Measurements from ENCODE around the gene AWAT2. TPM values are rescaled to one million over a fixed set of nuclear protein-coding genes. Genes with fewer than 3 reads are reported as not detected.

AWAT2 gene
- total RNA-seq, 1 donor from 2014 or later = not detected

DNA sequence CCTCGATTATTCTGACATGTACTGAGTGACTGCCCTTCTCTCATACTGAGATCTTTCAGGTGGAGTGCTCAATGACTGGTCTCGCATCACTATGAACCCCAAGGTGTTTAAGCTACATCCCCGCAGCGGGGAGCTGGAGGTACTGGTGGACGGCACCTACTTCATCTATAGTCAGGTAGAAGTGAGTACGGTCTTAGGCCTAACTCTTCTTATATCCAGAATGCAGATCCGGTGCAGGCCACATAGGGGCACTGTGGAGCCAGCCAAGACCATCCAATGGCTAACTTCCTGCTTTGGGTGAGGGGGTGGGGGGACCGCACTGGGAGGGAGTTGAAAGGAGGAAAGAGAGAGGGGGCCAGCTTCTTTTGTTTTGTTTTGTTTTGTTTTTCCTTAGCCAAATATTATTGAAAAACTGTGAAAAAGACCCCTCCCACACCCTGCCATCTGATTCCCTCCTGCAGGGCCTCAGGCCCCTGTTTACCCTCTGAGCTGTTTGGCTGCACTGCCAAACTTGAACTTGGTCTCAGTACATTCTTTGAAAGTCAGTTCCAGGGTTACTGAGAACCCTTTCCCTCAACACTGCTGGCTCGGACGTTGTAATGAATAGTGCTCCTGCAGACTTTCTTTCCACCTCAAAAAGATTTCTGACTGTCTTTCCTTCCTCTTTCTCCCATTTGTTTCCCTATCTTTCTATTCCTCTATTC lies 16.2 kb downstream of the AWAT2 start:
- no peak overlapping the region for H3K4me3 Mint-ChIP-seq

GRCh38 chrX:70032792-70033191 lies 16.9 kb downstream of the AWAT2 start:
- Mint-ChIP-seq H3K27me3 (no peaks in the 10 kb centered on the region), H3K36me3 (no peaks in the 10 kb centered on the region), H3K4me1 (ENCODE audit: unreplicated experiment) (no peaks in the 10 kb centered on the region), H3K27ac (no peak overlapping the region), H3K4me3 (no peak overlapping the region), H3K9me3 (no peaks in the 10 kb centered on the region)
- TF ChIP-seq, protein P1, sequence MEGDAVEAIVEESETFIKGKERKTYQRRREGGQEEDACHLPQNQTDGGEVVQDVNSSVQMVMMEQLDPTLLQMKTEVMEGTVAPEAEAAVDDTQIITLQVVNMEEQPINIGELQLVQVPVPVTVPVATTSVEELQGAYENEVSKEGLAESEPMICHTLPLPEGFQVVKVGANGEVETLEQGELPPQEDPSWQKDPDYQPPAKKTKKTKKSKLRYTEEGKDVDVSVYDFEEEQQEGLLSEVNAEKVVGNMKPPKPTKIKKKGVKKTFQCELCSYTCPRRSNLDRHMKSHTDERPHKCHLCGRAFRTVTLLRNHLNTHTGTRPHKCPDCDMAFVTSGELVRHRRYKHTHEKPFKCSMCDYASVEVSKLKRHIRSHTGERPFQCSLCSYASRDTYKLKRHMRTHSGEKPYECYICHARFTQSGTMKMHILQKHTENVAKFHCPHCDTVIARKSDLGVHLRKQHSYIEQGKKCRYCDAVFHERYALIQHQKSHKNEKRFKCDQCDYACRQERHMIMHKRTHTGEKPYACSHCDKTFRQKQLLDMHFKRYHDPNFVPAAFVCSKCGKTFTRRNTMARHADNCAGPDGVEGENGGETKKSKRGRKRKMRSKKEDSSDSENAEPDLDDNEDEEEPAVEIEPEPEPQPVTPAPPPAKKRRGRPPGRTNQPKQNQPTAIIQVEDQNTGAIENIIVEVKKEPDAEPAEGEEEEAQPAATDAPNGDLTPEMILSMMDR (conservative IDR thresholded peaks at IDR 0.05) = no peak
- DNase-seq (ENCODE audit: extremely low spot score, unreplicated experiment) = no peak

More for the DNA sequence above, 16.2 kb downstream of the AWAT2 start:
- Mint-ChIP-seq H3K36me3 (no peaks in the 10 kb centered on the region), H3K27me3 (no peaks in the 10 kb centered on the region), H3K27ac (no peak overlapping the region), H3K9me3 (no peaks in the 10 kb centered on the region), H3K4me1 (ENCODE audit: unreplicated experiment) (no peaks in the 10 kb centered on the region)
- TF ChIP-seq, protein P1 (conservative IDR thresholded peaks at IDR 0.05) = peak; percentile 68
- DNase-seq (ENCODE audit: extremely low spot score, unreplicated experiment) = no peak

GRCh38 chrX:70030301-70030767 lies 19.4 kb downstream of the AWAT2 start:
- TF ChIP-seq, protein P1 (conservative IDR thresholded peaks at IDR 0.05) = peak; percentile 80
- Mint-ChIP-seq H3K27ac (no peak overlapping the region), H3K4me1 (ENCODE audit: unreplicated experiment) (no peaks in the 10 kb centered on the region), H3K4me3 (no peak overlapping the region), H3K36me3 (no peaks in the 10 kb centered on the region), H3K9me3 (no peaks in the 10 kb centered on the region), H3K27me3 (no peaks in the 10 kb centered on the region)
- no peak for DNase-seq (ENCODE audit: extremely low spot score, unreplicated experiment)

- Mint-ChIP-seq H3K27ac (no peak overlapping the region), H3K36me3 (no peaks in the 10 kb centered on the region)
- TF ChIP-seq, protein P1 (conservative IDR thresholded peaks at IDR 0.05) = no peak
Measured at GRCh38 chrX:70029863-70030262, 19.9 kb downstream of the AWAT2 start.

GRCh38 chrX:70026851-70027200 lies 22.9 kb downstream of the AWAT2 start:
- TF ChIP-seq, protein P1 (conservative IDR thresholded peaks at IDR 0.05) = no peak
- Mint-ChIP-seq H3K27me3 (no peaks in the 10 kb centered on the region), H3K9me3 (no peaks in the 10 kb centered on the region), H3K4me1 (ENCODE audit: unreplicated experiment) (no peaks in the 10 kb centered on the region), H3K4me3 (no peak overlapping the region), H3K27ac (no peak overlapping the region), H3K36me3 (no peaks in the 10 kb centered on the region)
- DNase-seq (ENCODE audit: extremely low spot score, unreplicated experiment) = no peak

More at GRCh38 chrX:70029863-70030262, 19.9 kb downstream of the AWAT2 start:
- Mint-ChIP-seq H3K4me3 (no peak overlapping the region), H3K4me1 (ENCODE audit: unreplicated experiment) (no peaks in the 10 kb centered on the region), H3K9me3 (no peaks in the 10 kb centered on the region), H3K27me3 (no peaks in the 10 kb centered on the region)
- DNase-seq (ENCODE audit: extremely low spot score, unreplicated experiment) = no peak

All from type B pancreatic cell (in vitro differentiated cells).